ENCODE measurements around the gene USP24.

- TF ChIP-seq, protein P1, sequence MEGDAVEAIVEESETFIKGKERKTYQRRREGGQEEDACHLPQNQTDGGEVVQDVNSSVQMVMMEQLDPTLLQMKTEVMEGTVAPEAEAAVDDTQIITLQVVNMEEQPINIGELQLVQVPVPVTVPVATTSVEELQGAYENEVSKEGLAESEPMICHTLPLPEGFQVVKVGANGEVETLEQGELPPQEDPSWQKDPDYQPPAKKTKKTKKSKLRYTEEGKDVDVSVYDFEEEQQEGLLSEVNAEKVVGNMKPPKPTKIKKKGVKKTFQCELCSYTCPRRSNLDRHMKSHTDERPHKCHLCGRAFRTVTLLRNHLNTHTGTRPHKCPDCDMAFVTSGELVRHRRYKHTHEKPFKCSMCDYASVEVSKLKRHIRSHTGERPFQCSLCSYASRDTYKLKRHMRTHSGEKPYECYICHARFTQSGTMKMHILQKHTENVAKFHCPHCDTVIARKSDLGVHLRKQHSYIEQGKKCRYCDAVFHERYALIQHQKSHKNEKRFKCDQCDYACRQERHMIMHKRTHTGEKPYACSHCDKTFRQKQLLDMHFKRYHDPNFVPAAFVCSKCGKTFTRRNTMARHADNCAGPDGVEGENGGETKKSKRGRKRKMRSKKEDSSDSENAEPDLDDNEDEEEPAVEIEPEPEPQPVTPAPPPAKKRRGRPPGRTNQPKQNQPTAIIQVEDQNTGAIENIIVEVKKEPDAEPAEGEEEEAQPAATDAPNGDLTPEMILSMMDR (IDR thresholded peaks at IDR 0.05): peak; percentile 93 to 98 (median 94)
- peak; percentile 14 for TF ChIP-seq POLR2A (IDR thresholded peaks at IDR 0.05)
Measured at GRCh38 chr1:55021942-55022546, 193.1 kb downstream of the USP24 start.
